H9 (cell line): ENCODE results near the gene PLXNA4. TPM values are rescaled to one million over a fixed set of nuclear protein-coding genes. Genes with fewer than 3 reads are reported as not detected.

Source experiments
- DNase-seq: peaks from one replicate; pipeline ENCODE4 v3.0.0-alpha.2; 2017
- H2AFZ ChIP-seq: one replicate; pipeline ENCODE4 v1.6.1; 2013; ENCODE audit warnings: mild to moderate bottlenecking, low read length, control low read depth, moderate library complexity
- H2AK5ac ChIP-seq: 2 replicates; pipeline ENCODE4 v1.6.1; 2013; ENCODE audit warnings: low read length, control low read depth, mixed read lengths; ENCODE audit not compliant: insufficient read length
- H2BK120ac ChIP-seq: one replicate; pipeline ENCODE4 v1.6.1; 2013; ENCODE audit warnings: low read depth, mild to moderate bottlenecking, low read length, control low read depth, inconsistent platforms; ENCODE audit not compliant: poor library complexity, severe bottlenecking
- H2BK12ac ChIP-seq: 2 replicates; pipeline ENCODE4 v1.6.1; 2013; ENCODE audit warnings: low read length, control low read depth, mixed read lengths, low read depth; ENCODE audit not compliant: insufficient read length
- H2BK15ac ChIP-seq: 2 replicates; pipeline ENCODE4 v1.6.1; 2013; ENCODE audit warnings: low read depth, low read length, control low read depth
- H2BK20ac ChIP-seq: one replicate; pipeline ENCODE4 v1.6.1; 2013; ENCODE audit warnings: low read depth, mild to moderate bottlenecking, low read length, control low read depth, inconsistent platforms; ENCODE audit not compliant: poor library complexity, severe bottlenecking
- H2BK5ac ChIP-seq: 2 replicates; pipeline ENCODE4 v1.6.1; 2013; ENCODE audit warnings: low read length, control low read depth, mixed read lengths; ENCODE audit not compliant: insufficient read length
- H3K14ac ChIP-seq: 2 replicates; pipeline ENCODE4 v1.6.1; 2013; ENCODE audit warnings: low read length, control low read depth; ENCODE audit not compliant: insufficient read depth
- H3K18ac ChIP-seq: 2 replicates; pipeline ENCODE4 v1.6.1; 2013; ENCODE audit warnings: low read depth, mild to moderate bottlenecking, mixed read lengths, low read length, control low read depth; ENCODE audit not compliant: insufficient read length
- H3K23ac ChIP-seq: 2 replicates; pipeline ENCODE4 v1.6.1; 2013; ENCODE audit warnings: low read length, control low read depth, mixed read lengths, low read depth; ENCODE audit not compliant: insufficient read length
- H3K23me2 ChIP-seq: 2 replicates; pipeline ENCODE4 v1.6.1; 2013; ENCODE audit warnings: low read depth, mild to moderate bottlenecking, mixed read lengths, low read length, control low read depth; ENCODE audit not compliant: insufficient read length, poor library complexity, severe bottlenecking
- H3K27ac ChIP-seq: 2 replicates; pipeline ENCODE4 v1.5.1; 2013; ENCODE audit warnings: low read length, control low read depth, mixed read lengths, low read depth; ENCODE audit not compliant: insufficient read length
- H3K27me3 ChIP-seq: 2 replicates; pipeline ENCODE4 v1.6.1; 2013; ENCODE audit warnings: low read length, control low read depth, inconsistent platforms; ENCODE audit not compliant: insufficient read depth
- H3K4ac ChIP-seq: 2 replicates; pipeline ENCODE4 v1.6.1; 2013; ENCODE audit warnings: low read depth, mild to moderate bottlenecking, control low read depth, inconsistent platforms, low read length, moderate library complexity
- H3K4me1 ChIP-seq: 2 replicates; pipeline ENCODE4 v1.6.1; 2013; ENCODE audit warnings: low read length, control low read depth, inconsistent platforms; ENCODE audit not compliant: insufficient read depth
- H3K4me2 ChIP-seq: 2 replicates; pipeline ENCODE4 v1.6.1; 2013; ENCODE audit warnings: low read length, control low read depth, mixed read lengths; ENCODE audit not compliant: insufficient read length, insufficient read depth
- H3K56ac ChIP-seq: 2 replicates; pipeline ENCODE4 v1.6.1; 2013; ENCODE audit warnings: low read depth, mild to moderate bottlenecking, mixed read lengths, low read length, control low read depth; ENCODE audit not compliant: insufficient read length
- H3K79me1 ChIP-seq: 2 replicates; pipeline ENCODE4 v1.6.1; 2013; ENCODE audit warnings: low read depth, mild to moderate bottlenecking, moderate library complexity, low read length, control low read depth, inconsistent platforms; ENCODE audit not compliant: insufficient read depth, poor library complexity, severe bottlenecking
- H3K79me2 ChIP-seq: 2 replicates; pipeline ENCODE4 v1.6.1; 2013; ENCODE audit warnings: low read length, control low read depth, inconsistent platforms; ENCODE audit not compliant: insufficient read depth
- H3K9ac ChIP-seq: 2 replicates; pipeline ENCODE4 v1.6.1; 2013; ENCODE audit warnings: low read length, control low read depth, mixed read lengths; ENCODE audit not compliant: insufficient read length; ENCODE audit errors: extremely low read depth
- H3K9me3 ChIP-seq: one replicate; pipeline ENCODE4 v1.6.1; 2013; ENCODE audit warnings: low read depth, low read length, inconsistent platforms; ENCODE audit not compliant: control insufficient read depth
- H3T11ph ChIP-seq: one replicate; pipeline ENCODE4 v1.6.1; 2013; ENCODE audit warnings: mild to moderate bottlenecking, low read length, control low read depth, inconsistent platforms
- H4K20me1 ChIP-seq: one replicate; pipeline ENCODE4 v1.6.1; 2013; ENCODE audit not compliant: control insufficient read depth, insufficient read length, insufficient read depth
- H4K5ac ChIP-seq: 2 replicates; pipeline ENCODE4 v1.6.1; 2013; ENCODE audit warnings: low read depth, mild to moderate bottlenecking, mixed read lengths, low read length, control low read depth; ENCODE audit not compliant: insufficient read length
- H4K8ac ChIP-seq: replicated peaks from 2 replicates; pipeline ENCODE4 v1.6.1; 2013; ENCODE audit warnings: low read length, control low read depth, mixed read lengths, low read depth; ENCODE audit not compliant: insufficient read length
- H4K91ac ChIP-seq: 2 replicates; pipeline ENCODE4 v1.6.1; 2013; ENCODE audit warnings: low read depth, mild to moderate bottlenecking, moderate library complexity, mixed read lengths, low read length, control low read depth; ENCODE audit not compliant: insufficient read length
- H3K27ac Mint-ChIP-seq, 3 experiments: 2 replicates in 2 of 3; 3 replicates in 1 of 3; pipeline ENCODE4 v1.8.0; 2020 to 2021; ENCODE audit warnings: mixed read lengths in 3 of 3, mild to moderate bottlenecking in 1 of 3, moderate library complexity in 1 of 3
- H3K27me3 Mint-ChIP-seq: 2 replicates; pipeline ENCODE4 v1.8.0; 2021; ENCODE audit warnings: low read depth, mild to moderate bottlenecking, moderate library complexity, mixed read lengths
- H3K36me3 Mint-ChIP-seq, 3 experiments: 2 replicates in 2 of 3; 3 replicates in 1 of 3; pipeline ENCODE4 v1.8.0; 2020 to 2021; ENCODE audit warnings: low read depth in 3 of 3, mixed read lengths in 3 of 3; ENCODE audit not compliant: insufficient read depth in 1 of 3
- H3K4me1 Mint-ChIP-seq, 2 experiments: 2 replicates each; pipeline ENCODE4 v1.8.0; 2020; ENCODE audit warnings: mixed read lengths in 2 of 2
- H3K4me3 Mint-ChIP-seq, 2 experiments: 2 replicates in 1 of 2; 3 replicates in 1 of 2; pipeline ENCODE4 v1.8.0; 2020 to 2021; ENCODE audit warnings: mild to moderate bottlenecking in 2 of 2, mixed read lengths in 2 of 2, moderate library complexity in 1 of 2
- H3K9me3 Mint-ChIP-seq, 2 experiments: 2 replicates in 1 of 2; 3 replicates in 1 of 2; pipeline ENCODE4 v1.8.0; 2020; ENCODE audit warnings: mild to moderate bottlenecking in 2 of 2, mixed read lengths in 2 of 2, moderate library complexity in 1 of 2
- WGBS: extraction: QIAGEN DNeasy Blood & Tissue Kit; methylation state at CpG from one replicate; pipeline ENCODE4 v1.1.7; 2013; ENCODE audit warnings: missing lambda C conversion rate, low lambda C conversion rate, mixed read lengths; ENCODE audit not compliant: insufficient read length; ENCODE audit errors: extremely low coverage; 5-methylcytosine and 5-hydroxymethylcytosine counted together
- total RNA-seq: library from RNA; stranded (reverse); gene quantifications from 2 replicates; pipeline ENCODE4 v1.2.1, GENCODE V29; 2021
- TF ChIP-seq, protein P1 (sequence below): fragments of 200-600 bp; sonication (generic); conservative IDR thresholded peaks from 3 replicates; pipeline ENCODE4 v1.8.0; 2021; ENCODE audit warnings: antibody characterized with exemption, mild to moderate bottlenecking

Gene PLXNA4
- total RNA-seq, 1 experiment from 2014 or later: 0.35 TPM

DNA sequence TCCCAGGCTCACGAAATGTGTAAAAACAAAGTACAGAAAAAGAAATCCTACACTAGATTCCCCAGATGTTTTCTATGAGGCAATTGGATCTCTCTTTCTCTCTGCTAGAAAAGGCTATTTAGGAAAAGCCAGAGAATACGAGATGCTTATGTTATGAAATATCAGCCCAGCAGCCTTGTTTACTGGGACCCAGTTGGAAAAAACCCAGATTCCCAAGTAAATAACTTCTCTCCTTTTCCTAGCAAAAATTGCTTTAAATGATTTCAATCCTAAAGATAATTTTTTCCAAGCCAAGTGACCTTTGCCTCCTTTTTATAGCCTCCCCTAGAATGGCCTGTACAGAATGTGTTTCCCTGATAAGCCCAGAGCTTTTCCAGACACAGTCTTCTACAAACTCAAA, 199.3 kb downstream of the PLXNA4 start:
- Mint-ChIP-seq H3K27me3 (peaks cover 14% of the 10 kb centered on the region), H3K4me1 (peaks cover 20 to 22% of the 10 kb centered on the region in 2 experiments), H3K9me3 (no peaks in the 10 kb centered on the region), H3K36me3 (no peaks in the 10 kb centered on the region), H3K27ac (no peak overlapping the region), H3K4me3 (no peak overlapping the region)
- Histone ChIP-seq H4K8ac (no peak overlapping the region), H3K56ac (no peak overlapping the region), H3K27me3 (no peaks in the 10 kb centered on the region), H2BK5ac (no peak overlapping the region), H4K20me1 (no peaks in the 10 kb centered on the region), H3K27ac (no peak overlapping the region), H2BK15ac (no peak overlapping the region), H3K4me2 (no peak overlapping the region), H3T11ph (no peak overlapping the region), H2AFZ (no peak overlapping the region), H2BK20ac (no peak overlapping the region), H3K9me3 (no peaks in the 10 kb centered on the region), H3K18ac (no peak overlapping the region), H4K91ac (no peak overlapping the region), H3K23me2 (no peaks in the 10 kb centered on the region), H3K14ac (no peak overlapping the region), H3K4ac (no peak overlapping the region), H2BK120ac (no peak overlapping the region), H2BK12ac (no peak overlapping the region), H3K4me1 (peaks cover 2% of the 10 kb centered on the region; the same call in 1 of the 2 replicates), H3K9ac (no peak overlapping the region), H3K79me1 (no peaks in the 10 kb centered on the region), H4K5ac (no peak overlapping the region), H3K23ac (no peak overlapping the region), H3K79me2 (no peaks in the 10 kb centered on the region), H2AK5ac (no peak overlapping the region)
- WGBS: no CpG with 5 or more reads among the region's 2 CpGs
- TF ChIP-seq, protein P1, sequence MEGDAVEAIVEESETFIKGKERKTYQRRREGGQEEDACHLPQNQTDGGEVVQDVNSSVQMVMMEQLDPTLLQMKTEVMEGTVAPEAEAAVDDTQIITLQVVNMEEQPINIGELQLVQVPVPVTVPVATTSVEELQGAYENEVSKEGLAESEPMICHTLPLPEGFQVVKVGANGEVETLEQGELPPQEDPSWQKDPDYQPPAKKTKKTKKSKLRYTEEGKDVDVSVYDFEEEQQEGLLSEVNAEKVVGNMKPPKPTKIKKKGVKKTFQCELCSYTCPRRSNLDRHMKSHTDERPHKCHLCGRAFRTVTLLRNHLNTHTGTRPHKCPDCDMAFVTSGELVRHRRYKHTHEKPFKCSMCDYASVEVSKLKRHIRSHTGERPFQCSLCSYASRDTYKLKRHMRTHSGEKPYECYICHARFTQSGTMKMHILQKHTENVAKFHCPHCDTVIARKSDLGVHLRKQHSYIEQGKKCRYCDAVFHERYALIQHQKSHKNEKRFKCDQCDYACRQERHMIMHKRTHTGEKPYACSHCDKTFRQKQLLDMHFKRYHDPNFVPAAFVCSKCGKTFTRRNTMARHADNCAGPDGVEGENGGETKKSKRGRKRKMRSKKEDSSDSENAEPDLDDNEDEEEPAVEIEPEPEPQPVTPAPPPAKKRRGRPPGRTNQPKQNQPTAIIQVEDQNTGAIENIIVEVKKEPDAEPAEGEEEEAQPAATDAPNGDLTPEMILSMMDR: no peak
- DNase-seq: no peak
